Measurements from ENCODE around the gene CTSF.
"Not testable (repeated sequence)": the region's sequence is repeated elsewhere in the genome, so short reads cannot be mapped to it uniquely, and the experiment has no call there.

The CTSF gene

GRCh38 chr11:66557733-66558326 lies 10.6 kb downstream of the CTSF start:
- no peak for DNase-seq

DNA sequence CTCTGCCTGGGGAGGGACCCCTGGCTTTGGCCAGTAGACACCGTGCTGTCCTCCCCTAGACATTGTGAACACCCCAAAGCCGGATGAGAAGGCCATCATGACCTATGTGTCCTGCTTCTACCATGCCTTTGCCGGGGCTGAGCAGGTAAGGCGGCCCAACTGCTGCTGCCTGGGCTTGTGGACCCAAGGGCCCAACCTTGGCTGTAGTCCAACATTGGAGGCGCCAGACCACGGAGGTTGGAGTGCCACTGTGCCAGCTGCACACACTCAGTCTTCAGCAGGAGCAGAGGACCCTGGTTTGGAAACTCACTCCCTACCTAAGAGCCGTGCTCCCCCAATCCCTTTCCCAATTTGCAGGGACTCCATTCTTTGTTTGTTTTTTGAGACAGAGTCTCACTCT lies 12.3 kb downstream of the CTSF start:
- DNase-seq, result no peak

DNA sequence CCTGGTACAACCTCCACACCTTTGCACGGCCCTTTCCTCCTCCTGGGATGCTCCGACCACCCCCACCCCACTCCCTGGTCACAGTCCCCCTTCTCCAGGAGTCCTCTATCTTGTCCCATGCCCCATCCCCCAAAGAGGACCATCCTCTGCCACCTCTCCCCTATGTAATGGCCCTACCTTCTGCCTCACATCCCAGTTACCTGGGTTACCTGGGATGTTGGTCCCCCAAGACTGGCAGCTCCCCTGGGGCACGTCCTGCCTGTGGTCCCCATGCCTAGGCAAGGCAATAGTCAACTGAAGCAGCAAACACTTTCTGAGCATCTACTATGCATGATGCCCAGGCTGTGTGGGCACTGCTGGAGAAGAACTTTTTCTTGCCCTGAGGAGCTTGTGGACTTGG lies 13.0 kb downstream of the CTSF start:
- DNase-seq, result no peak

GRCh38 chr11:66554602-66555001 lies 13.8 kb downstream of the CTSF start:
- no peak for DNase-seq

- DNase-seq, result no peak
Measured at GRCh38 chr11:66550887-66551286, 17.5 kb downstream of the CTSF start.

DNA sequence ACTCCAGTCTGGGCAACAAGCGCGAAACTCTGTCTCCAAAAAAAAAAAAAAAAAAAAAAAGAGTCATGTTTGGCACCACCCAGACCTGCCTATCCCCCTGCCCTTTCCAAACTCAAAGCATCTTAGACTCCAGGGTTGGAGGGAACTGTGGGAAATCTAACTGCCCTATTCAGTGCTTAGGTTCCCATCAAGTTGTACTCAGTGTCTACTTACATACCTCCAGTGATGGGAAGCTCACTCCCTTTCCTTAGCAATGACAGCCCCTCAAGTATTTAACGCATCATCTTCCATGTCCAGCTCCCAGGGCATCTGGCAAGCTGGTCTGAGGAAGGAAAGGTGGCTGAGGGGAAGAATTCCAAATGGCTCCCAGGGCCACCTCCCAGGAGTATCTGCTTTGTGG lies 18.7 kb downstream of the CTSF start:
- no peak for DNase-seq

DNA sequence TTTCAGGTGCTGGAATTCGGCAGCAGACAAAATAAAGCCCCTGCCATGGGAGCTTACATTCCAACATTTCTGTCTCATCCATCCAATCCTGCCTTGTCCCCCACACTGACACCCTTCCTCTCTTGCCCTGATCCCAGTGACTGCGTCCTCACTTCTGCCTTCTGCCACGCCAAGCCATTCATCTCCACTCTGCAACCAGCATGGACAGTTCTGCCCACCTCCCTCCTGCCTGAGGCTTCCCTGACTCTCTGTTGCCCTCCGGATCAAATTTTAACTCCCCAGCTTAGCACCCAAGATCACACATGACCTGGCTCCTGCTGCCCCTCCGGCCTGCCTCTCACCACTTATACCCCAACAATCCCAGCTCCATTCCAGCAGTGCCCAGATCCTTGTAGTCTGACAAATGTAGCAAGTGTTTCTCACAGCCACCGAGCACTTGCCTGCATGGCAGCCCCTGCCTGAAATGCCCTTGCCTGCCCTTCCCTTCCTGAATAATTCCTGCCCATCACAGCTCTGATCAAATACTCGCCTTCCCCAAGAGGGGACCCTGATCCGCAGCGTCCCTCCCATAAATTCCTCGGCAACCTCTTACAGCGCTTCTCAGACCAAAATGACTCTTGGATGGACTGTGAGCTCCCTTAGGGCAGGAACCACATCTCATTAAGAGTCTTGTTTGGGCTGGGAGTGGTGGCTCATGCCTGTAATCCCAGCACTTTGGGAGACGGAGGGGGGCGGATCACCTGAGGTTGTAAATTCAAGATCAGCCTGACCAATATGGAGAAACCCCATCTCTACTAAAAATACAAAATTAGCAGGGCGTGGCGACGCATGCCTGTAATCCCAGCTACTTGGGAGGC lies 19.4 kb downstream of the CTSF start:
- DNase-seq, result no peak

DNA sequence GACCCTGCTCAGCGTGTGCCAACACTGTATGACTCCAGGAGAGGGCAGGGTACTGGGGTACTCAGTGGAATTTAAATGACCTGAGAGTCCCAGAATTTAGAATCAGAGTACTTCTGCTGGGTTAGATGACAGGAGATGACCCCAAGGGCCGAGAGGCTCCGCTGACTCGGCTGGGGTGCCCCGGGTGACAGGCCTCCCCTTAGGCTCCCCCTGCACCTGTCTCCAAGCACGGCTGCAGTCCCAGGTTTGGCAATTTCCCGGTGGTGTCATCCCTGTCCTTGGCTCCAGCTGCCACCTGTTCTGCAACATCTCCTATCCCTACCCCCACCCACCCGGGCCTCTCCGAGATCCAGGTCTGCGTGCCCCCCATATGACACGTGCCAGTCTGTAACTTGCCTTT lies 20.4 kb downstream of the CTSF start:
- no peak for DNase-seq

DNA sequence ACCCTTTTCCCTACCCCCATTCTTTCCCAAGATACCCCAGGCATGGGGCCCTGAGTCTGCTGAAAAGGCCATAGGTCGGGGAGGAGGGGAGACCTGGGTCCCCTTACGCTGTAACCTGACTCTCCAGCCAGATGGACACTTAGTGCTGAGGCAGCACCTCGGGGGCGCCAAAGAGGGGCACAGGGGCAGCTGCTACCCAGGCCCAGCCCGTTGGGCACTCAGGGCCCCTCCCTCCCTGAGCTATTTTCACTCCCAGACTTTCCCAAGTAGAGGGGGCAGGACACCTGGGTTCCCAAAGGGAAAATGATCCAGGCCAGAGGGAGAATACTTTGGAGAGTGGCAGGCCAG lies 20.8 kb downstream of the CTSF start:
- no peak for DNase-seq

DNA sequence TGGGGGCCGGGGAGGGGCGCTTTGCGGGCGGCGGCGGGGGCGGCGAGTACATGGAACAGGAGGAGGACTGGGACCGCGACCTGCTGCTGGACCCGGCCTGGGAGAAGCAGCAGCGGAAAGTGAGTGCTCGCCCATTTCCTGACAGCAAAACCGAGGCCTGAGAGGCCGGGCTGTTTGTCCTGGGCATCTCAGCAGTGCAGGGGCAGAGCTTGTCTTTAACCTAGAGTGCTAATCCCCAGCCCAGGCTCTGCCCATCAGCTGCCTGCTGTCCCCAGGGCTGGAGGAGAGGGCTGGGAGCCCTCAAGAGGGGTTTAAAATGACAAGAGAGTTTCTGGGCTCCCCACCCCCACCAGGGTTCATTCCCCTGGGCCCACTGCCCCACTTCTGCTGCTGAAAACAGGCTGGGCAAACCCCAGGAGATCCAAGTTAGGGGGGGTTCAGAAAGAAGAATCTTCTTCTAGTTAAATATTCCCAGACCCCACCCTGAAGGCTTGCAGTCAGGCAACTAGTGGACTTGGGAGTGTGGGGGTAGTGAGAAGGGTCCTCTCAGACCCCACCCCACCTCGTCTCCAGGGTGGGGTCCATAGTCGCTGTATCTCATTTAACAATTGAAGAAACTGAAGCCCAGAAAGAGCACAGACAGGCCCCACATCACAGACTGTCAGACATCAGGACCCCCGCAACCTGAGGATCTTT lies 21.3 kb downstream of the CTSF start:
- DNase-seq, result no peak

DNA sequence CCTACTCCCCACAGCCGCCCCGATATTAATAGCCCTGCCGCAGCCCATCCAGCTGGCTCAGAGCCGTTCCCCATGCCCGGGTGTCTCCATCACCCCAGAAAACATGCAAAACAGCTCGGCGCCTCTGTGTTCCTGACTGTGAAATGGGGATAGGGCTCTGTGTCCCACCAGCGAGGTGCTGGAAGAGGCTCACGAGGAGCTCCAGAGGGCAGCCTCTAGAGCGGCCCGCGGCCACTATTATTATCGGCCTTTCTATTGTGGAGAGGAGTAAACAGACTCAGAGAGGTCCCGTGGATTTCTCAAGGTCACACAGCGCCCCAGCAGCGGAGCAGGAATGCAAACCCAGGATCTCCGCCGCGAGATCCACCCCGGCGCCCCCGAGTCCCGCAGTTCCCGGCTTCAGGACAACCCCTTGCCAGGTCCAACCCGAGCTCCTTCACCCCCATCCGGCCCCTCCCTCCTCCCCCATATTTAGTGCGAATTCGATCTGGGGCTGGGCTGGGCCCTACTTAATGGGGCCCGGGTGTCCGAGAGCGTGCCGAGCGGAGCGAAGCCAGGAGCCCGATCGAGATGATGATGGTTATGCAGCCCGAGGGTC lies 21.9 kb downstream of the CTSF start, which contains the start of gene ACTN3:
Gene ACTN3, plus strand, starts transcription at position 536 of the 598 bp plus-strand sequence. Its CDS starts 35 bp downstream, at position 571.
- DNase-seq, result peak in 1 of 2 donors; percentile 23

DNA sequence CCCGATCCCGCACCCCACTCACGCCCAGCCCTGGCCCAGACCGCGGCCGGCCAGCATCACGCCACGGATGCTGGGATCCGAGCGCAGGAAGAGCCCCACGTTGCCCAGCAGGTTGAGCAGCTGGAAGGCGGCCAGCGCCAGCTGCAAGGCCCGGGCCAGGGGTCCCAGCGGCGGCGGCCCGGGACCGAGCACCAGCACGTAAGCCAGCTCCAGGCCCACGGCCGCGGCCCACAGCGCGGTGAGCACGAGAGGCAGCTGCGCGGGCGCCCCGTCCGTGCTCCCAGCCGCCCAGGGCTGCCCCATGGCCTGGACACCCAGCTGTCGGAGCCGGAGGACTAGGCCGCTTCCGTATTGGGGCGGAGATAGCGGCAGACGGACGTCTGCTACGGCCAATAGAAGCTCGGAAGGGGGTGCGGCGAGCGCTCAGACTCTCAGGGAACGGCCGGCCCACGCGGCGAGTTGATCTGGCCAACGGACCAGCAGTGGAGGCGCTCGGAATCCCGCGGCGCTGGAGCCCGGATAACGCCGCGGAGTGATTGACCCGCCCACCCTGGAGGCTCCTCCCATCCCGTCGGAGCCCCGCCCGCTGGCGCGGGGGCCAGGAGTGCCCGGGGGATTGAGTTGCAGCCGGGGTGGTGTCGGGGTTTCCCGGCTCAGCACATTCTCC lies 22.6 kb downstream of the CTSF start, which contains the start of gene ZDHHC24:
Gene ZDHHC24, minus strand, starts transcription at position 348 of the 667 bp plus-strand sequence. Its CDS starts 45 bp downstream, at position 303.
- DNase-seq, result peak; percentile 90 to 96

DNA sequence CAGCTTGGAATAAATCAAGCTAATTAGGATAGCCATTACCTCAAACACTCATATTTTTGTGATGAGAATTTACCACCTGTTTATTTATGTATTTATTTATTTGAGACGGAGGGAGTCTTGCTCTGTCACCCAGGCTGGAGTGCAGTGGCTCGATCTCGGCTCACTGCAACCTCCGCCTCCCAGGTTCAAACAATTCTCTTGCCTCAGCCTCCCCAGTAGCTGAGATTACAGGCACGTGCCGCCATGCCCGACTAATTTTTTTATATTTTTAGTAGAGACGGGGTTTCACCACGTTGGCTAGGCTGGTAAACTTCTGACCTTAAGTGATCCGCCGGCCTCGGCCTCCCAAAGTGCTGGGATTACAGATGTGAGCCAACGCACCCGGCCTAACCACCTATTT lies 23.5 kb downstream of the CTSF start:
- not testable (repeated sequence) for DNase-seq

DNA sequence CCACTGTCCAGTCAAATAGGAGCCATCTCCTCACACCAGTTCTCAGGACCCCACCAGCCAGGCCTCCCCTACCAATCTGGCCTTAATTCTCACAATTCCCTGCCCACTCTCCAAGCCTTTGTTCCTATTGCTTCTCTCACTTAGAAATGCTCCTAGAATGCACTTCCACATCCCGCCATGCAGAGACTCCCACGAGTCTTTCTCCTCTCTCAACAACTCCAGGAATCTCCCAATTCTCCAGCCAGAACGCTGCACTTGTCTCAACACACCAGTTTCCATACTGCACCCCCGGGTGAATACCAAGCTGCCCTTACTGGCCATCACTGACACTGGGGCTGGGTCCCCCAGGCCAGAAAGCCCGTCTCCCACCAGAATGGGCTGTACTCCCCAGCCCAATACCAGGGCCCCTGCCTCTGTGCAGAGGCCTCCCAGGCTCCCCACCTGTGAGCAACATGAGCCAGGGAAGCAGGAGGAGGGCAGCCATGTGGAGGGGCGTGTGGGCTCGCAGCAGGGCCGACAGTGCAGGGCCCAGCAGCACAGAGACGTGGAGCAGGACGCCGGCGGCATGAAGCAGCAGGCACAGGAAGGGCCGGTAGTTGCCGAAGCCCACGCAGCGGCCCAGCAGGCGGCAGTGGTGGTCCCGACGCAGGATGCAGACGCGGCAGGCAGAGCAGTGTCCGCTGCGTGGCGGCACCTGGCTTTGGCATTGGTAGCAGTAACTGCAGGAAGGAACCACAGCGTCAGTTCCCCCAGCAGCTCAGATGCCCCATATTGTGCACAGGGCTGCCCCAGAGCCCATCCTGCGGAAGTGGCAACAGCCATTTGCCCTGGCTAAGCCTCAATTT lies 24.9 kb downstream of the CTSF start:
- DNase-seq, result peak; percentile 39 to 56

- no peak for DNase-seq
Measured at GRCh38 chr11:66542362-66542761, 26.0 kb downstream of the CTSF start.

GRCh38 chr11:66541892-66542291 lies 26.5 kb downstream of the CTSF start:
- DNase-seq, result no peak

DNA sequence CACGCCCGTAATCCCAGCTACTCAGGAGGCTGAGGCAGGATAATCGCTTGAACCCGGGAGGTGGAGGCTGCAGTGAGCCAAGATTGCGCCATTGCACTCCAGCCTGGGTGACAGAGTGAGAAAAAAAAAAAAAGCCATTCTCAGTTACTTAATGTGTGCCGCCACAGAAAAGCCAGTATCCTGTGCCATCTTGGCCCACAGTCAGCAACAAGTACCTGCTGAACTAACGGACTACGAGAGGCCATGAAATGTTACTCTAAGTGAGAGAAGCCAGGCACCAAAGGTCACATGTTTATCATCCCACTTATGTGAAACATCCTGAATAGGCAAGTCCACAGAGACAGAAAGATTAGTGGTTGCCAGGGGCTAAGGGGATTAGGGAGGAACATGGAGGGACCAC lies 27.8 kb downstream of the CTSF start:
- not testable (repeated sequence) for DNase-seq

DNA sequence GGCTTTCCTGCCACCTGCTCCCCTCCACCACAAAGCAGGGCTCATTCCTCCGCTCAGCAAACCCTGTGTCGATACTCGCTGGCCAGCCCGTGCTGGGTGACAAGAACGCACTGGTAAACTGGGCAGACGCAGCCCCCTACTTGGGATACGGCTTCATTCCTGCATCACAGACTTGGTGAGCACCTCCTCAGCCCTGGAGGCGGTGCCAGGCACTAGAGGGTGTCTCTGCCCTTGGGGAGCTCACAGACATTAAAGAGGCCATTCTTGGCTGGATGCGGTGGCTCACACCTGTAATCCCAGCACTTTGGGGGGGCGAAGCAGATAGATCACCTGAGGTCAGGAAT lies 28.6 kb downstream of the CTSF start:
- DNase-seq, result no peak

- no peak for DNase-seq
Measured at GRCh38 chr11:66539170-66539869, 29.1 kb downstream of the CTSF start.

DNA sequence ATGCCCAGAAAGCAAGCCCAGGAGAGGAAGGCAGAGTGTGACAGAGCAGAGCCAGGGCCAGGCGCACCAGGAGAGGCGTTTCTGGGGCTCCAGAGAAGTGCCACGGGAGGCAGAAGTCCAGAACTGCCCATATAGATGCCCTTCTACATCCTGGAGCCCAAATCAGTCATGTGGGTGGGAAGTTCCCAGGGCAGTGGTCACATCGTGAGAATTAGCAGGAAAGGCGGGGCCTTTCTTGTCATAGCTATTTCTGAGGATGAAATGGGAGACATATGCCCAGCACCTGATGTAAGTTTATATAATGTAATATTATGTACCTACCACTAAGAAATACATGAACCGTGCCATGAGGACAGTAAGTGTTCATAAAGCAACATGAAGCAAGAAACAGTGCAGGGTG lies 35.6 kb downstream of the CTSF start:
- DNase-seq, result no peak

DNA sequence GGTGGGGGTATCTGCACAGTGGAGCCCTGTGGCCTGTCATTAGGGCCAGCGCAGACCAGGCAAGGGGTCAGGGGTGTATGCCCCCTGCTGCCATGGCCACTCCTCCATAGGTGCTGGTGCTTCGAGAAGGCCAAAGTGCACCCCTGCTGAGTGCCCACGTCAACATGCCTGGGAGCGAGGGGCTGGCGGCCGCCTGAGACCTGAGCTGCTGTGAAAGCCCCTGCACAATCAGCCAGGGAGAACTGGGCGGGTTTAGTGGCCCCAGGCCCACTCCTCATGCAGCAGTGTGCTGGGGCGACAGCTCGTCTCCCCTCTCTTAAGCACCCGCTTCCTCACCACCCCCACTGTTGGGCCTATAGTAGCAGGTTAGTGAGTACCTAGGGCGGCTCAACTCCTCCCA lies 36.6 kb downstream of the CTSF start:
- DNase-seq, result no peak
